PFSK-1 (cell line): ENCODE measurements around the gene PDE6D.
A peak's percentile ranks its signal among the peaks of the same experiment; 100 is the strongest.

Source experiments
- FOXP2 ChIP-seq: optimal IDR thresholded peaks from 2 replicates; pipeline ENCODE3; 2011; ENCODE audit warnings: borderline replicate concordance, control low read depth, inconsistent platforms; ENCODE audit not compliant: insufficient read depth; ENCODE audit errors: extremely low read length, extremely low read depth
- POLR2AphosphoS5 ChIP-seq: IDR thresholded peaks from 2 replicates; pipeline ENCODE4 v1.6.1; 2012; ENCODE audit warnings: low read depth, mild to moderate bottlenecking, control low read depth, low read length, moderate library complexity
- REST ChIP-seq, 2 experiments: IDR thresholded peaks; 2 replicates each; pipeline versions ENCODE4 v1.6.1 to v1.8.0; 2011 to 2012; ENCODE audit warnings: low read depth in 2 of 2, low read length in 2 of 2, control low read depth in 1 of 2, inconsistent platforms in 1 of 2, mild to moderate bottlenecking in 1 of 2, moderate library complexity in 1 of 2; ENCODE audit not compliant: insufficient read depth in 1 of 2
- SIN3A ChIP-seq: IDR thresholded peaks from 2 replicates; pipeline ENCODE4 v1.6.1; 2012; ENCODE audit warnings: mild to moderate bottlenecking, low read length, moderate library complexity, borderline replicate concordance; ENCODE audit not compliant: insufficient read depth
- TAF1 ChIP-seq: IDR thresholded peaks from 2 replicates; pipeline ENCODE4 v1.6.1; 2012; ENCODE audit warnings: low read length, control low read depth, borderline replicate concordance; ENCODE audit not compliant: insufficient read depth

The PDE6D gene

DNA sequence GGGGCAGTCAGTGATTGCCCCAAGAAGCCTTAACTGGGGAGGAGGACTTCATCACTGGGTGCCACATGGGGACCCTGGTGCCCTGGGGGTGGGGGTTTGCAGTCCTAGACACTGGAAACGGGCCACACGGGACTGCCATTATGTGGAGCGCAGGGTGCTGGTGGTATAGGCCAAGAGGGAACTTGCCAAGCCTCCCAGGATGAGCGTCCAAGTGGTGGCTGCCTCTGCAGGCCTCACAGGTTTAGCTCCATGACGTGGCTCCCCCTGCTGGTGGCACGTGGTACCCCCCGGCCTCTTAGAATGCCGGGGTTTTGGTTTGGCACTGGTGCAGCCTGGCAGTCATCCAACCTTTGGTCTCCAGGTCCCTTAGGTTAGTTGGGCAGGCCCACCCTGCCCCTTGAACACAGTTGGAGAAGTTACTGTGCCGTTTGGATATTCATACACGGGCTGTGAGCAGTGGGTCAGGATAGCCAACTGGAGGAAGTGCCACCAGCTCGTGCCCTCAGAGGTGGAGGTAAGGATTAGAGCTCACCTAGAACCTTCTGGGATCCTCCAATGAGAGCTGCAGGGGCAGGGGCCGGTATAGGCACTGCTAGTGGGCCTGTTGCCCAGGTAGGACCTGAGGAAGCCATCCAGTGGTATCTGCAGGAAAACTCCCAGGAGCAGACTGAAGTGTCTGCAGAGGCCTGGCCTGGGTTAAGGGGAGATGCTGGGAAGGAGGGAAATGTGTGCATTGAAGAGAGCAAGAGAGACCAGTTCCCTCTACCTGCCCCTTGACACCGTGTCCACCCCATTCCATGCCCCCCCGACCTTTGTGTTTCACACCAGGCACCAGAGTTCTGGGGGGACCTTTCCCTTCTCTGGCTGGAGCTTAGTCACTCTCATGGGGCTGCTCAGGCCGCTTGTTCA lies 67.1 kb downstream of the PDE6D start:
- peak; percentile 43; the same call in 1 of the 2 replicates for TF ChIP-seq SIN3A
- peak; percentile 50; the same call in 1 of the 2 replicates for TF ChIP-seq POLR2AphosphoS5
- no peak for TF ChIP-seq REST (IDR thresholded peaks at IDR 0.05; ENCODE audit: insufficient read depth in 1 of 2, low read depth in 2 of 2, low read length in 2 of 2)

GRCh38 chr2:231711677-231712450 lies 69.2 kb downstream of the PDE6D start:
- TF ChIP-seq POLR2AphosphoS5 (no peak; the same call in 1 of the 2 replicates), SIN3A (no peak), REST (IDR thresholded peaks at IDR 0.05; ENCODE audit: insufficient read depth in 1 of 2, low read depth in 2 of 2, low read length in 2 of 2) (no peak), TAF1 (no peak), FOXP2 (no peak)

DNA sequence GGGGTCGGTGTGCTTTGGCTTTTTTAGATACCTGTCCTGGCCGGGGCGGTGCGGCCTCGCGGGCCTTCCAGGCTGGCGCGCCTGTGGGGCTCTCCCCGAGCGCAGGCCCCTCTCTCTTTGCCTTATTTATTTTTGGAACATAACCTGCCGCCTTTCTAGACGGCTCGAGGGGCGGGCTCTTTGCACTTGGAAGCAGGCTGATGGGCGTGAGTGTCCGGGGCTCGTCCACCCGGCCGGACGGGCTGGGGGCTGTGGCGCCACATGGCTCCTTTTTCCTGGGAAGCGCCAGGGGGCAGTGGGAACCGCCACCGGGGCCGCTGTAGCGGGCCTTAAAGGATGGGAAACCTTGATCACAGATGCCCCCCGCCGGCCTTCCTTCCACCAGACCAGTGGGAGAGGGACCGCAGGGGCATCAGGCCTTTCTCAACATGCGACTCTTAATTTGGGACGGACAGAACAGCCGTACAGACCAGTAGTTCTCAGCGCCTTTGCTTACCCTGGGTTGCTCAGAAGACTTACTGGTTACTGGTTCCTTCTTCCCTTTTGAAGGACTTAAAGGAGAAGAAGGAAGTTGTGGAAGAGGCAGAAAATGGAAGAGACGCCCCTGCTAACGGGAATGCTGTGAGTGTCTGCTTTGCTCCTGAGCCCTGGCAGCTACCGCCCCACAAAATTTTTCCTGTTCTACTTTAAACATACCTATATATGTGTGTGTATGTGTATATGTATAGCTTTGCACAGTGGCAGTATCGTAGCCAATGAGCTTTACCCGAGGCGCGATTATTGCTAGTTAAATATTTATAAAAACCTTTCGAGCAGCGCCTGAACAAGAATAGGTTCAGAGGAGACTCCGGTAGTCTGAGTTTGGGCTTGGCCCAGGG lies 70.0 kb downstream of the PDE6D start:
- no peak for TF ChIP-seq POLR2AphosphoS5
- TF ChIP-seq TAF1, result no peak
- no peak for TF ChIP-seq SIN3A
- no peak for TF ChIP-seq REST (IDR thresholded peaks at IDR 0.05; ENCODE audit: insufficient read depth in 1 of 2, low read depth in 2 of 2, low read length in 2 of 2)
- no peak for TF ChIP-seq FOXP2

DNA sequence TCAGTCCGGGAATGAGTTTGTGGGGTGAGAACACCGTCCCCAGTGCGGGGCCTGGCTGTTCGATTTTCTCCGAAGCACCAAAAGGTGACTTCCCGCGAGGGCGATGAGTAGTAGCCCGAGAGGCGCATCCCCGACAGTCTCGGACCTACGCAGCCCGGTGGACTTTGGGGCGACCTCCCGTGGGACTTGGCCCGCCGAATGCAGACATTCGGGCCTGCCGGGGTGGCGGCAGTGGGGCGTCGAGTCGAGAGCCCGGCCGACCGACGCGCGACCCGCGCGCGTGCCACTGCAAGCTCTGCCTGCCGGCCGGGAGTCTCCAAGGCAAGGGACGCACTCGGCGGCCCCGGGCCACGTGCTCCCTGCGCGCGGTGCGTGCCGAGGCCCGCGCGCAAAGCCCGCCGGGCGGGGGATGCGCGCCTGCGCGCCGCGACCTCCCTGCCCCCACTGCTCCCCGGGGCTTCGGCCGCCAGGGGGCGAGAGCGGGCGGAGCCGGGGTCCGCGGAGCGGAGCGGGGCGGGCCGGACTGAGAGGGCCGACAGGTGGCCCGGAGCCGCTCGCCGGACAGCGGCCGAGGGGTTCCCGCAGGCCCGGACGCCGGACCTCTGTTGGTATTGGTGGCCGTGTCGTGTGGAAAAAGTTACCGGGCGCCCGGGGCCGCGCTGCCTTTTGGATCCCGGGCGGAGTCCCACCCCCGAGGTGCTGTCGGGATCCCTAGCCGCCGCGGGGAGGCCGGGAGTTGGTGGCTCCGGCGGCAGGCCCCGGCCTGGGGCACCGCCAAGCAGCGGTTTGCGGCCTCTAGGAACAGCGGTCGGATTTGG lies 70.9 kb downstream of the PDE6D start:
- TF ChIP-seq TAF1 (peak; percentile 57; the same call in 1 of the 2 replicates), POLR2AphosphoS5 (no peak), FOXP2 (no peak), SIN3A (no peak), REST (IDR thresholded peaks at IDR 0.05; ENCODE audit: insufficient read depth in 1 of 2, low read depth in 2 of 2, low read length in 2 of 2) (peak in 1 of 2 experiments; percentile 27; a peak in 1 of 4 replicates)
